GM12874 (cell line): ENCODE results near the gene PCDHA7.
"Not testable (repeated sequence)": the region's sequence is repeated elsewhere in the genome, so short reads cannot be mapped to it uniquely, and the experiment has no call there.

Experiments
- CTCF ChIP-seq: IDR thresholded peaks from 2 replicates; pipeline ENCODE4 v1.5.1; 2011; ENCODE audit warnings: low read depth, mild to moderate bottlenecking, control low read depth, low read length, moderate library complexity; ENCODE audit not compliant: insufficient read depth

The PCDHA7 gene

GRCh38 chr5:140842798-140843733 is 9.0 kb downstream of the PCDHA7 start:
- TF ChIP-seq CTCF: no peak

GRCh38 chr5:140848139-140849102 is 14.4 kb downstream of the PCDHA7 start, which contains the start of gene PCDHA9:
TSS of gene PCDHA9 (plus strand) at chr5:140848382. CDS start at chr5:140848496, 114 bp downstream.
- TF ChIP-seq CTCF: not testable (repeated sequence)

- no peak for TF ChIP-seq CTCF
Measured at GRCh38 chr5:140855772-140856674, 22.0 kb downstream of the PCDHA7 start, which contains the start of gene PCDHA10. TSS of gene PCDHA10 (plus strand) at chr5:140855897. CDS start at chr5:140856049, 152 bp downstream.

- TF ChIP-seq CTCF: no peak
Measured at GRCh38 chr5:140857177-140857986, 23.3 kb downstream of the PCDHA7 start.

- TF ChIP-seq CTCF: no peak
Measured at GRCh38 chr5:140857987-140858240, 23.8 kb downstream of the PCDHA7 start.

- no peak for TF ChIP-seq CTCF
Measured at GRCh38 chr5:140862441-140863295, 28.6 kb downstream of the PCDHA7 start.
